Activated naive CD8-positive, alpha-beta T cell treated with anti-CD3 and anti-CD28 coated beads for 36 hours (primary cell): ENCODE measurements around the gene TBKBP1. TPM values are rescaled to one million over a fixed set of nuclear protein-coding genes. Genes with fewer than 3 reads are reported as not detected.
A peak's percentile ranks its signal among the peaks of the same experiment; 100 is the strongest.

ENCODE experiments used
- DNase-seq: peaks from one replicate; pipeline ENCODE4 v3.0.0; 2021
- H3K27ac Mint-ChIP-seq: one replicate; pipeline ENCODE4 v1.8.0; 2022; ENCODE audit warnings: mild to moderate bottlenecking, moderate library complexity, mixed read lengths
- H3K27me3 Mint-ChIP-seq: one replicate; pipeline ENCODE4 v1.8.0; 2022; ENCODE audit warnings: mild to moderate bottlenecking, mixed read lengths
- H3K36me3 Mint-ChIP-seq: one replicate; pipeline ENCODE4 v1.8.0; 2021; ENCODE audit warnings: mild to moderate bottlenecking, mixed read lengths
- H3K4me1 Mint-ChIP-seq: one replicate; pipeline ENCODE4 v1.8.0; 2021; ENCODE audit warnings: mixed read lengths
- H3K4me3 Mint-ChIP-seq: one replicate; pipeline ENCODE4 v1.8.0; 2022; ENCODE audit warnings: mild to moderate bottlenecking, moderate library complexity, mixed read lengths
- H3K9me3 Mint-ChIP-seq: one replicate; pipeline ENCODE4 v1.8.0; 2022; ENCODE audit warnings: mixed read lengths
- total RNA-seq, 2 experiments: library from RNA; stranded (reverse); gene quantifications; one replicate each; pipeline ENCODE4 v1.2.3, GENCODE V29; 2021

The TBKBP1 gene
- total RNA-seq, 2 experiments from 2014 or later = 11.7 to 11.9 TPM

GRCh38 chr17:47711366-47712099 lies 17.6 kb downstream of the TBKBP1 start:
- H3K9me3 Mint-ChIP-seq = no peaks in the 10 kb centered on the region
- peak overlapping the region; percentile 50 for H3K27ac Mint-ChIP-seq
- no peak for DNase-seq
- no peak overlapping the region for H3K4me3 Mint-ChIP-seq
- H3K27me3 Mint-ChIP-seq = no peaks in the 10 kb centered on the region
- H3K36me3 Mint-ChIP-seq = peaks cover 12% of the 10 kb centered on the region
- H3K4me1 Mint-ChIP-seq = peaks cover 60% of the 10 kb centered on the region

- no peaks in the 10 kb centered on the region for H3K27me3 Mint-ChIP-seq
- no peak overlapping the region for H3K4me3 Mint-ChIP-seq
- peak overlapping the region; percentile 50 for H3K27ac Mint-ChIP-seq
- no peaks in the 10 kb centered on the region for H3K9me3 Mint-ChIP-seq
- peaks cover 60% of the 10 kb centered on the region for H3K4me1 Mint-ChIP-seq
- no peak for DNase-seq
- peaks cover 12% of the 10 kb centered on the region for H3K36me3 Mint-ChIP-seq
These were observed 18.5 kb downstream of the TBKBP1 start for GRCh38 chr17:47712330-47713023.

- H3K9me3 Mint-ChIP-seq = no peaks in the 10 kb centered on the region
- peaks cover 74% of the 10 kb centered on the region for H3K4me1 Mint-ChIP-seq
- no peak for DNase-seq
- H3K27me3 Mint-ChIP-seq = no peaks in the 10 kb centered on the region
- no peak overlapping the region for H3K4me3 Mint-ChIP-seq
- peaks cover 12% of the 10 kb centered on the region for H3K36me3 Mint-ChIP-seq
- no peak overlapping the region for H3K27ac Mint-ChIP-seq
These were observed 20.2 kb downstream of the TBKBP1 start for GRCh38 chr17:47713980-47714700.

- Mint-ChIP-seq H3K36me3 (peaks cover 12% of the 10 kb centered on the region), H3K27me3 (no peaks in the 10 kb centered on the region), H3K9me3 (no peaks in the 10 kb centered on the region), H3K4me3 (no peak overlapping the region), H3K4me1 (peaks cover 78% of the 10 kb centered on the region), H3K27ac (peak overlapping the region; percentile 30)
- no peak for DNase-seq
These were observed 20.9 kb downstream of the TBKBP1 start for GRCh38 chr17:47714773-47715396.

GRCh38 chr17:47715669-47716325 lies 21.8 kb downstream of the TBKBP1 start:
- Mint-ChIP-seq H3K4me3 (no peak overlapping the region), H3K27me3 (no peaks in the 10 kb centered on the region), H3K9me3 (no peaks in the 10 kb centered on the region), H3K27ac (peak overlapping the region; percentile 69), H3K4me1 (peaks cover 82% of the 10 kb centered on the region), H3K36me3 (peaks cover 7% of the 10 kb centered on the region)
- no peak for DNase-seq

- Mint-ChIP-seq H3K27ac (peak overlapping the region; percentile 99), H3K27me3 (no peaks in the 10 kb centered on the region), H3K9me3 (no peaks in the 10 kb centered on the region), H3K4me1 (peaks cover 80% of the 10 kb centered on the region), H3K36me3 (peaks cover 7% of the 10 kb centered on the region), H3K4me3 (peak overlapping the region; percentile 75)
- no peak for DNase-seq
These were observed 22.4 kb downstream of the TBKBP1 start for GRCh38 chr17:47716375-47716774.

GRCh38 chr17:47717261-47717697 lies 23.3 kb downstream of the TBKBP1 start:
- no peaks in the 10 kb centered on the region for H3K27me3 Mint-ChIP-seq
- peak overlapping the region; percentile 75 for H3K4me3 Mint-ChIP-seq

GRCh38 chr17:47717979-47718621 lies 24.1 kb downstream of the TBKBP1 start:
- DNase-seq = peak; percentile 57
- peak overlapping the region; percentile 75 for H3K4me3 Mint-ChIP-seq

More at GRCh38 chr17:47717261-47717697, 23.3 kb downstream of the TBKBP1 start:
- H3K36me3 Mint-ChIP-seq = no peaks in the 10 kb centered on the region
- peak; percentile 63 for DNase-seq
- no peaks in the 10 kb centered on the region for H3K9me3 Mint-ChIP-seq
- H3K4me1 Mint-ChIP-seq = peaks cover 79% of the 10 kb centered on the region
- H3K27ac Mint-ChIP-seq = peak overlapping the region; percentile 99

GRCh38 chr17:47718634-47719405 lies 24.9 kb downstream of the TBKBP1 start:
- Mint-ChIP-seq H3K9me3 (no peaks in the 10 kb centered on the region), H3K4me3 (peak overlapping the region; percentile 75), H3K4me1 (peaks cover 78% of the 10 kb centered on the region), H3K27me3 (no peaks in the 10 kb centered on the region), H3K27ac (peak overlapping the region; percentile 99), H3K36me3 (no peaks in the 10 kb centered on the region)
- DNase-seq = no peak

More at GRCh38 chr17:47717979-47718621, 24.1 kb downstream of the TBKBP1 start:
- Mint-ChIP-seq H3K9me3 (no peaks in the 10 kb centered on the region), H3K27me3 (no peaks in the 10 kb centered on the region), H3K36me3 (no peaks in the 10 kb centered on the region), H3K27ac (peak overlapping the region; percentile 99), H3K4me1 (peaks cover 78% of the 10 kb centered on the region)

- Mint-ChIP-seq H3K4me1 (peaks cover 76% of the 10 kb centered on the region), H3K4me3 (peak overlapping the region; percentile 75), H3K9me3 (no peaks in the 10 kb centered on the region), H3K36me3 (no peaks in the 10 kb centered on the region), H3K27me3 (no peaks in the 10 kb centered on the region), H3K27ac (peak overlapping the region; percentile 99)
- DNase-seq = peak; percentile 86
These were observed 25.6 kb downstream of the TBKBP1 start for GRCh38 chr17:47719411-47720152.

- Mint-ChIP-seq H3K36me3 (no peaks in the 10 kb centered on the region), H3K27me3 (no peaks in the 10 kb centered on the region), H3K9me3 (no peaks in the 10 kb centered on the region), H3K27ac (peak overlapping the region; percentile 99), H3K4me3 (peak overlapping the region; percentile 71), H3K4me1 (peaks cover 79% of the 10 kb centered on the region)
- peak; percentile 52 for DNase-seq
These were observed 26.2 kb downstream of the TBKBP1 start for GRCh38 chr17:47720196-47720595.

- DNase-seq = peak; percentile 98
- Mint-ChIP-seq H3K9me3 (no peaks in the 10 kb centered on the region), H3K27me3 (no peaks in the 10 kb centered on the region), H3K27ac (peak overlapping the region; percentile 99), H3K4me3 (peak overlapping the region; percentile 79), H3K4me1 (peaks cover 78% of the 10 kb centered on the region), H3K36me3 (no peaks in the 10 kb centered on the region)
These were observed 27.0 kb downstream of the TBKBP1 start for GRCh38 chr17:47720754-47721533.
